Measurements from ENCODE around the gene RTL5. TPM values are rescaled to one million over a fixed set of nuclear protein-coding genes. Genes with fewer than 3 reads are reported as not detected.

The RTL5 gene
- total RNA-seq, 1 donor, result 2.2 TPM

DNA sequence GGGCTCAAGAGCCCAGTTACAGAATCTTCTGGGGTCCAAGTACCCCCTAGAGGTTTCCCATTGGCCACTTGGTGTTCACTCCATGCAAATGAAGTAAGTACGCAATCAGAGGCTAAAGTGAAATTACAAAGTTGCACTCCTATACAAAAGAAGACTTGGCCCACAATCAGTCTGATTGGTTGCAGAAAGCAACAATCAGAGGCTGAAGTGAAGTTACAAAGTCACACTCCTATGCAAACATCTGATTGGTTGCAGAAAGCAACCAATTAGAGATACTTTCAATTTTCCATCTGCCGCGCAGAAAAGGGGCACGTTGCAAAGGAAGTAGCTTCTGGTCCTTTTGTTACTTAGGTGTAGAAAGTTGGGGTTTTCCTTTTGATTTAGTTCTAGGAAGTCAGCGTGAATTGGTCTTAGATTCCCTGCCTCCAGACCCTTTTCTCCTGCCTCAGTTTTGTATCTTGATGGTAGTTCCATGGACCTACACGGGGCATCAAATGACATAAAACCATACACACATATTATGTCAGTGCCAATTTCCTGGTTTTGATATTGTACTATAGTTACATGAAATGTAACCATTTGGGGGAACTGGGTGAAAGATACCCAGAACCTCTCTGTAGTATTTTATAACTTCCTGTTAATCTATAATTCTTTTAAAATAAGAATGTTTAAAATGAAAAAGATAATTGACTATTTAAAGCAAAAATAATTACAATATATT, 37.5 kb upstream of the RTL5 start:
- H3K27me3 ChIP-seq (ENCODE audit: insufficient read depth, low read length), result peaks cover 4% of the 10 kb centered on the region
- no peaks in the 10 kb centered on the region for H3K4me1 ChIP-seq (ENCODE audit: insufficient read depth, low read length)
- H3K79me2 ChIP-seq (ENCODE audit: insufficient read depth, low read length), result no peaks in the 10 kb centered on the region
- no peaks in the 10 kb centered on the region for H3K36me3 ChIP-seq (ENCODE audit: insufficient read depth, low read length)
- peak overlapping the region; percentile 49 for H3K4me3 ChIP-seq (ENCODE audit: insufficient read depth, low read length)
- DNase-seq (ENCODE audit: insufficient read length, low spot score, missing footprints), result no peak
- H3K27ac ChIP-seq (ENCODE audit: low read depth, low read length), result no peak overlapping the region
- peak overlapping the region; percentile 78 for H2AFZ ChIP-seq (ENCODE audit: low read length)
- TF ChIP-seq, protein P1, sequence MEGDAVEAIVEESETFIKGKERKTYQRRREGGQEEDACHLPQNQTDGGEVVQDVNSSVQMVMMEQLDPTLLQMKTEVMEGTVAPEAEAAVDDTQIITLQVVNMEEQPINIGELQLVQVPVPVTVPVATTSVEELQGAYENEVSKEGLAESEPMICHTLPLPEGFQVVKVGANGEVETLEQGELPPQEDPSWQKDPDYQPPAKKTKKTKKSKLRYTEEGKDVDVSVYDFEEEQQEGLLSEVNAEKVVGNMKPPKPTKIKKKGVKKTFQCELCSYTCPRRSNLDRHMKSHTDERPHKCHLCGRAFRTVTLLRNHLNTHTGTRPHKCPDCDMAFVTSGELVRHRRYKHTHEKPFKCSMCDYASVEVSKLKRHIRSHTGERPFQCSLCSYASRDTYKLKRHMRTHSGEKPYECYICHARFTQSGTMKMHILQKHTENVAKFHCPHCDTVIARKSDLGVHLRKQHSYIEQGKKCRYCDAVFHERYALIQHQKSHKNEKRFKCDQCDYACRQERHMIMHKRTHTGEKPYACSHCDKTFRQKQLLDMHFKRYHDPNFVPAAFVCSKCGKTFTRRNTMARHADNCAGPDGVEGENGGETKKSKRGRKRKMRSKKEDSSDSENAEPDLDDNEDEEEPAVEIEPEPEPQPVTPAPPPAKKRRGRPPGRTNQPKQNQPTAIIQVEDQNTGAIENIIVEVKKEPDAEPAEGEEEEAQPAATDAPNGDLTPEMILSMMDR (IDR thresholded peaks at IDR 0.05; ENCODE audit: extremely low read depth, low read depth, low read length), result no peak
- peak overlapping the region; percentile 61 for H3K4me2 ChIP-seq (ENCODE audit: insufficient read depth, low read length)
- no peaks in the 10 kb centered on the region for H3K9me3 ChIP-seq (ENCODE audit: low read depth, low read length)
- H4K20me1 ChIP-seq (ENCODE audit: insufficient read depth, low read length), result no peaks in the 10 kb centered on the region

DNA sequence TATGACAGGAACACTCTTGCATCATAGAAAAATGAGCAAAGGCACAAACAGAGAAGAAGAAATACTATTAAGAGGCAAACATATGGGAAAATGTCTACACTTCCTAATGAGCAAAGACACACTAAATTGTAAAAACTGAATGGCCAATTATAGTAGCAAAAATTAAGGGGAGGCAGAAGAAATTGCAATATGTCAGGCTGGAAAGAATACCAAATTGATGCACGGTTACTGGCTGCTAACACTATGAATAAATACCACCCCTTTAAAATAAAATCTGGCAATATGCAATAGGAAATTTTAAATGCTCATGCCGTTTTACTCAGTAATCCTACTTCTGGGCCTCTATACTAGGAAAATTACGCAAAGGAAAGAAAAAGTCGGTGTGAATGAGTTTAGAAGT, 33.8 kb upstream of the RTL5 start:
- Histone ChIP-seq H3K4me2 (ENCODE audit: insufficient read depth, low read length) (no peak overlapping the region), H3K27ac (ENCODE audit: low read depth, low read length) (no peak overlapping the region), H3K4me1 (ENCODE audit: insufficient read depth, low read length) (no peaks in the 10 kb centered on the region), H3K79me2 (ENCODE audit: insufficient read depth, low read length) (no peaks in the 10 kb centered on the region), H3K4me3 (ENCODE audit: insufficient read depth, low read length) (no peak overlapping the region), H3K36me3 (ENCODE audit: insufficient read depth, low read length) (no peaks in the 10 kb centered on the region), H3K9me3 (ENCODE audit: low read depth, low read length) (no peaks in the 10 kb centered on the region), H2AFZ (ENCODE audit: low read length) (no peak overlapping the region), H3K27me3 (ENCODE audit: insufficient read depth, low read length) (peaks cover 11% of the 10 kb centered on the region), H4K20me1 (ENCODE audit: insufficient read depth, low read length) (no peaks in the 10 kb centered on the region)
- TF ChIP-seq, protein P1 (IDR thresholded peaks at IDR 0.05; ENCODE audit: extremely low read depth, low read depth, low read length), result no peak
- no peak for DNase-seq (ENCODE audit: insufficient read length, low spot score, missing footprints)

DNA sequence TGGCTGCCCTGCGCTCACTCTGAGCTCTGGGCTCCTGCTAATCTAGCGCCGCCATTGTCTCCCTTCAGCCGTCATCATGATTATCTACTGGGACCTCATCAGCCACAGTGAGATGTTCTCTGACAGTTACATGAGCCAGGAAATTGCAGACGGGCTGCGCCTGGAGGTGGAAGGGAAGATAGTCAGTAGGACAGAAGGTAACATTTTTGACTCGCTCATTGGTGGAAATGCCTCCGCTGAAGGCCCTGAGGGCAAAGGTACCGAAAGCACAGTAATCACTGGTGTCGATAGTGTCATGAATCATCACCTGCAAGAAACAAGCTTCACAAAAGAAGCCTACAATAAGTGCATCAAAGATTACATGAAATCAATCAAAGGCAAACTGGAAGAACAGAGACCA, 28.1 kb upstream of the RTL5 start:
- no peak overlapping the region for H3K27ac ChIP-seq (ENCODE audit: low read depth, low read length)
- no peaks in the 10 kb centered on the region for H3K79me2 ChIP-seq (ENCODE audit: insufficient read depth, low read length)
- peaks cover 18% of the 10 kb centered on the region for H3K27me3 ChIP-seq (ENCODE audit: insufficient read depth, low read length)
- no peak for DNase-seq (ENCODE audit: insufficient read length, low spot score, missing footprints)
- TF ChIP-seq, protein P1 (IDR thresholded peaks at IDR 0.05; ENCODE audit: extremely low read depth, low read depth, low read length), result no peak
- no peak overlapping the region for H3K4me3 ChIP-seq (ENCODE audit: insufficient read depth, low read length)
- no peaks in the 10 kb centered on the region for H4K20me1 ChIP-seq (ENCODE audit: insufficient read depth, low read length)
- H3K4me2 ChIP-seq (ENCODE audit: insufficient read depth, low read length), result no peak overlapping the region
- no peaks in the 10 kb centered on the region for H3K36me3 ChIP-seq (ENCODE audit: insufficient read depth, low read length)
- peaks cover 4% of the 10 kb centered on the region for H3K9me3 ChIP-seq (ENCODE audit: low read depth, low read length)
- H2AFZ ChIP-seq (ENCODE audit: low read length), result no peak overlapping the region
- H3K4me1 ChIP-seq (ENCODE audit: insufficient read depth, low read length), result no peaks in the 10 kb centered on the region

DNA sequence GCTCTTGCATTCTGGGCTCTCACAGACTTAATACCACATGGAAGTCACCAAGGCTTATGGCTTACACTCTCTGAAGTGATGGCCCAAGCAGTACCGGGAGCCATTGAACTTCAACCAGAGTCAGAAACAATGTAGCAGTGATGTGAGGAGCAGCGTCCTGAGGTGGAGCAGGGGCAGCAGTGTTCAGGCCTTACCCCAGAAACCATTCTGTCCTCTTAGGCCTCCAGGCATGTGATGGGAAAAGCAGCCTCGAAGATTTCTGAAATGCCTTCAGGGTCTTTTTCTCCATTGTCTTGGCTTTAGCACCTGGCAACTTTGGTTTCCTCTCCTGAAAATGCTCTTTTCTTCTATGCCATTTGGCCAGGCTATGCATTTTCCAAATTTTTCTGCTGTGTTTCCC, 27.1 kb upstream of the RTL5 start:
- Histone ChIP-seq H3K4me1 (ENCODE audit: insufficient read depth, low read length) (no peaks in the 10 kb centered on the region), H3K4me2 (ENCODE audit: insufficient read depth, low read length) (no peak overlapping the region), H3K27ac (ENCODE audit: low read depth, low read length) (no peak overlapping the region), H4K20me1 (ENCODE audit: insufficient read depth, low read length) (no peaks in the 10 kb centered on the region), H3K27me3 (ENCODE audit: insufficient read depth, low read length) (peaks cover 21% of the 10 kb centered on the region), H2AFZ (ENCODE audit: low read length) (no peak overlapping the region), H3K4me3 (ENCODE audit: insufficient read depth, low read length) (no peak overlapping the region), H3K36me3 (ENCODE audit: insufficient read depth, low read length) (no peaks in the 10 kb centered on the region), H3K79me2 (ENCODE audit: insufficient read depth, low read length) (no peaks in the 10 kb centered on the region), H3K9me3 (ENCODE audit: low read depth, low read length) (peaks cover 4% of the 10 kb centered on the region)
- no peak for DNase-seq (ENCODE audit: insufficient read length, low spot score, missing footprints)
- TF ChIP-seq, protein P1 (IDR thresholded peaks at IDR 0.05; ENCODE audit: extremely low read depth, low read depth, low read length), result no peak
